IPS-11a (cell line): ENCODE measurements around the gene NPTX1.

Source experiments
- H3K4me3 ChIP-seq: one replicate; pipeline ENCODE4 v1.5.1; 2013; ENCODE audit warnings: low read depth, low read length, control low read depth

Gene NPTX1

GRCh38 chr17:80504686-80505413, 28.4 kb upstream of the NPTX1 start:
- no peak overlapping the region for H3K4me3 ChIP-seq

DNA sequence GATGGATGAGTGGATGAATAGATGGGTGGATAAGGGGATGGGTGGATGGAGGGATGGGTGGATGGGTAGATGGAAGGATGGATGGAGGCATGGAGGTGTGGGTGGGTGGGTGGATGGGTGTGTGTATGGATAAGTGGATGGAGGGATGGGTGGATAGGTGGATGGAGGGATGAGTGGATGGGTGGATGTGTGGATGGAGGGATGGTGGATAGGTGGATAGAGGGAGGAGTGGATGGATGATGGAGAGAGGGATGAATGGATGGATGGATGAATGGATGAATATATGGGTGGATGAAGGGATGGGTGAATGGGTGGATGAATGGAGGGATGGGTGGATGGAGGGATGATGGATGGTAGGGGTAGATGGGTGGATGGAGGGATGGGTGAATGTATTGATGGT, 27.5 kb upstream of the NPTX1 start:
- no peak overlapping the region for H3K4me3 ChIP-seq

- no peak overlapping the region for H3K4me3 ChIP-seq
Measured at GRCh38 chr17:80503031-80503430, 26.6 kb upstream of the NPTX1 start.

- no peak overlapping the region for H3K4me3 ChIP-seq
Measured at GRCh38 chr17:80502578-80502877, 26.1 kb upstream of the NPTX1 start.

DNA sequence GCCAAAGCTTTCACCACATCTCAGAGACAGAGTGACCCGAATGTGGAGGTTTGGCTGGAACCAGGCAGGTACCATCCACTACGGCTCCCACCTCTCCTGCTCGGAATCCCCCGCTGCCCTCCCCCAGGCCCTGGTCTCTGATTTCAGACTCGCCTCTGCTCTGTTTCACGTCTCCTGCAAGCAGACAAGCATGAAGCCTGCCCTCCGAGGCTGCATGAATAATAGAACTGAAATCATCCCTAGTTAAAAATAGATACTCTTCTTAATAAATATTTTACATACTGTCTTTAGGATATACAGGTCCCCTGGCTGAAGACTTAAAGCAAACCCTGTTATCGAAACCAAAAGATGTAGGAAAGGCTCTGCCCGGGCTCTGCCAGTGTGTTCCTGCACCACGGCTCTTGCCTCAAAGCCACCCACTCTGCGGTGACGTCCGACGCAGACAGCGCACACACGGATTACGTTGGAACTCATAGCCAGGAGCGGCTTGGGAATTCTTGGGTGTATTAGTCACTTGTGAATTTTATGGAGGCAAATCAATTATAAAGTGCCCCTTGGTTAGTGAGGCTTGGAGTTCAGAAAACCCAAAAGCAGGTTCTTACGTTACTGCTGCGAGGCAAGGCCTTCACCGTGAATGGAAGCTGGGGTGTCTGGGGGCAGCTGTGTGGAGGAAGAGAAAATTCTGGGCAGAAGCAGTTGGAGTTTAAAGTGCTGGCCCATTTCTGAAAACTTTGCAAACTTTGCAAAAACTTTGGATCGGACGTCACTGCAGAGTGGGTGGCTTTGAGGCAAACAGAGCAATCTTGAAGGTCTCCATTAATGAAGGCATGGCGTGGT, 25.6 kb upstream of the NPTX1 start:
- no peak overlapping the region for H3K4me3 ChIP-seq

DNA sequence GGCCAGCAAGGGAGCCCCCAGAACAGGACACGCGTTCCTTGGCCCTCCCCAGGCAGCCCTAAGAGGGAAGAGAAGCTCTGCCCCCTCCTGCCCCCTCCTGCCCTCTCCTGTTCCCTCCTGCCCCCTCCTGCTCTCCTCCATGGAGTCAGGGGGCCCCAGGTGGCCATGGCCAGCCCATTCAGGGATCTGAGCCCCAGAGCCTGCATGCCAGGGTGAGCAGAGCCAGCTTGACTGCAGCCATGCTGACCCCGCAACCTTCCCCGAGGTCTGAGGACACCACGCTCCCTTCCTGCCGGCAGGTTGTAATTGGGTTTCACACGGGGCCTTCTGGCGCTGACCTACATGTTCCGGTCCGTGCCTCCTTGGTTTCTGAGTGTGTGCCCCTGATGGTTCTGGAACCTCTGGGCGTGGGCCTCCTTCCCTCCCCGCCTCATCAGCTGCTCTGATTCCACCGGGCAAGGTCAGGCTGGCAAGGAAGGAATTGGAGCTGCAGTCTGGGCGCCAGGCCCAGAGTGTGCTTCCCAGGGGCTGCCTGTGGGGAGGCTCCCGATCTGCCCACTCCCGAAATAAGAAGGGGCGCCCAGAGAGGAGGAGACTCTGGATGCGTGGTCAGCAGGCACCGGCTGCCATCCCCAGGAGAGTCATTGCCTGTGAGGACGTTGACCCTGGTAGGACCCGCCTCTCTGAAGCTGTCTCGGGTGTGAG, 23.7 kb upstream of the NPTX1 start:
- no peak overlapping the region for H3K4me3 ChIP-seq

DNA sequence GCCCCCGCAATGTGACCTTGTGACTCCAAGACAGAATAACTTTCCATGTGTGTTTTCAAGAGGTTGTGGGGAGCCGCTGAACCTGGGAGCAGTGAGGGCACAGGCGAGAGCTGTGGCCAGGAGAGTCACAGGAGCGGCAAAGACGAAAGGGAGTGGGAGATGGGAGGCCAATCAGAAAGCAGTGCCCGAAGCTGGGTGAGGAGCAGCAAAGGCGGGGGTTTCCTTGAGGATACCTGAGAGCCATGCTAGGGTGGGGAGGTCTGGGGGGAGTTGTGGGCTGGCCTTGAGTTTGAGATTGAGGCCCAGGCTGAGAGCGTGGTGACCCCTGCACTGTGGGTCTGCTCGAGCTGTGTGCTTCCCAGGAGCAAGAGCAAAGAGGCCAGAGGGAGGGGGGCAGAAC, 23.2 kb upstream of the NPTX1 start:
- no peak overlapping the region for H3K4me3 ChIP-seq

DNA sequence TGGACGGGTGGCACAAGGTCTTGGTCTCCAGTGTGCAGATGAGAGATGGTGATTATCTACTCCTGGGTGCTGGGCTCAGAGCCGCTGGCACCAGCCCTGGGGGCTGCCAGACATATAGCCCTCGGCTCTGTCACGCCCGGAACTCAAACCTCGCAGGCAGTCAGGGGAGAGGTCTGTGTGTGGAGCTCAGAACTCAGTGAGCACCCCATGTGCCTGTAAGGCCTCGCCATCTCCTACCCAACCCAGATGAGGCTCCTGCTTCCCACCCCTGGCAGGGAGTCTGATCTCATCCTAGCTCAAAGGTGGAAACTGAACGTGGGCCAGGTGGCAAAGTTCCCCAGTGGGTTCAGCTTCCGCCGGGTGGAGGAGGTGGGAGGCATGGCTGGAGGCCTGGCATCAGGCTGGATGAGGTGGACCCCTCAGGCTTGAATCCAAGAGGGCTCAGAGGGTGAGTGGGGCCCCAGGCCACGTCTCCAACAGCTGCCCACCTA, 22.6 kb upstream of the NPTX1 start:
- no peak overlapping the region for H3K4me3 ChIP-seq

- no peak overlapping the region for H3K4me3 ChIP-seq
Measured at GRCh38 chr17:80498242-80498919, 22.0 kb upstream of the NPTX1 start.

DNA sequence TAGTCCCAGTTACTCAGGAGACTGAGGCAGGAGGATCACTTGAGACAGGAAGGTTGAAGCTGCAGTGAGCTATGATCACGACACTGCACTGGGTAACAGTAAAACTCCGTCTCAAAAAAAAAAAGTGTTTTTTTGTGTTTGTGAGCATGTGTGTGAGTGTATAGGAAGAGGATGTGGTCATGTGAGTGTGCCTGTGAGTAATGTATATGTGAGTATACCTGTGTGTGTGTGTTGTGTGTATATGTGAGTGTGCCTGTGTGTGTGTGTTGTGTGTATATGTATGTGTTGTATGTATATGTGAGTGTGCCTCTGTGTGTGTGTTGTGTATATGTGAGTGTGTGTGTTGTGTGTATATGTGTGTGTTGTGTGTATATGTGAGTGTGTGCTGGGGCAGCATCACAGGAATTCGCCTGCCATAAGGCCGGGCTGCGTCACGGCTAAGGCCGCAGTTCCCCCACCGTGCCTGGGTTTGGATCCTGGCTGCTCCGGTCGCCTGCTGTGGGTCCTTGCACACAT, 21.4 kb upstream of the NPTX1 start:
- no peak overlapping the region for H3K4me3 ChIP-seq

DNA sequence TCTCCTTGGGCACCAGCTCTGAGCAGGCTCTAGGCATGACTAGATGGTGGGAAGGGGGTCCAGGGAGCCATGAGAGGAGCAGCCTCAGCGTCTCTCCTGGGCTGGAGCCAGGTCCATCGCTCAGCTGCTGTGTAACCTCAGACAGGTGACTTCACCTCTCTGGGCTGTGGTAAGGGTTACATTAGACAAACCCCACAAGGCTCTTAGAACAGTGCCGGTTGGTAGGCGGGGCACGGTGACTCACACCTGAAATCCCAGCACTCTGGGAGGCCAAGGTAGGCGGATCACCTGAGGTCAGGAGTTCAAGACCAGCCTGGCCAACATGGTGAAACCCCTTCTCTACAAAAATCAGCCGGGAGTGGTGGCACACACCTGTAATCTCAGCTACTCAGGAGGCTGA, 18.1 kb upstream of the NPTX1 start:
- H3K4me3 ChIP-seq, result no peak overlapping the region

- H3K4me3 ChIP-seq, result no peak overlapping the region
Measured at GRCh38 chr17:80492343-80493136, 16.1 kb upstream of the NPTX1 start.

GRCh38 chr17:80491478-80492342, 15.3 kb upstream of the NPTX1 start:
- no peak overlapping the region for H3K4me3 ChIP-seq

- H3K4me3 ChIP-seq, result no peak overlapping the region
Measured at GRCh38 chr17:80487511-80487910, 11.1 kb upstream of the NPTX1 start.

- no peak overlapping the region for H3K4me3 ChIP-seq
Measured at GRCh38 chr17:80486692-80487091, 10.3 kb upstream of the NPTX1 start.

DNA sequence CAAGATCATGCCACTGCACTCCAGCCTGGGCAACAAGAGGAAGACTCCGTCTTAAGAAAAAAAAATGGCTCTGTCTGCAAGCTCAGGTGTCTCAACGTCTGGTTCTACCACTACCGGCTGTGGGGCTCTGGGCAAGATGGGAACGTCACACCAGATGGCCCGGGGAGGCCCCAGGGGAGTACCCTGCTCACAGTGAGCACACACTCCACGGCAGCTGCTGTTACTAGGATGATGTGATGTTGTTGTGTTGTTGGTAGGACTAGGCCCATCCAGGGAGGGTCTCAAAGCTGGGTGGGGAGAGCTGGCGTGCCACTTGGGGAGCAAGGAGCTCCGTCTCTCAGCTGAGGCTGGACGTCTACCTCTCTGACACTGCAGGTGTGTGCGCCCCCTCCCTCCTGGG, 9.4 kb upstream of the NPTX1 start:
- no peak overlapping the region for H3K4me3 ChIP-seq

- H3K4me3 ChIP-seq, result no peak overlapping the region
Measured at GRCh38 chr17:80482555-80483308, 6.3 kb upstream of the NPTX1 start.

DNA sequence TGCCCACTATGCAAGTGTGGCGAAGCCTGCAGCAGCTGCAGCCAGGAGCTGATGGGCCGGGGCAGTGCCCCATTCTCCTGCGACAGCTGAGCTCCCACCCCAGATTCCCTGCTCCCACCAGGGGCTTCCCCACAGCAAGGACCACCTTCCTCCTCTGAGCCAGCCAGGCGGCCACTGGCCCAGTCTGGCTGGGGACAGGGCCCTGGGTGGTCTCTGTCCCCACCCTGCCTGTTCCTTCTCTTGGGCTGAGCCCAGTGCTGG, 5.6 kb upstream of the NPTX1 start:
- no peak overlapping the region for H3K4me3 ChIP-seq
